Measurements from ENCODE around the gene TMEM221.

Gene TMEM221

DNA sequence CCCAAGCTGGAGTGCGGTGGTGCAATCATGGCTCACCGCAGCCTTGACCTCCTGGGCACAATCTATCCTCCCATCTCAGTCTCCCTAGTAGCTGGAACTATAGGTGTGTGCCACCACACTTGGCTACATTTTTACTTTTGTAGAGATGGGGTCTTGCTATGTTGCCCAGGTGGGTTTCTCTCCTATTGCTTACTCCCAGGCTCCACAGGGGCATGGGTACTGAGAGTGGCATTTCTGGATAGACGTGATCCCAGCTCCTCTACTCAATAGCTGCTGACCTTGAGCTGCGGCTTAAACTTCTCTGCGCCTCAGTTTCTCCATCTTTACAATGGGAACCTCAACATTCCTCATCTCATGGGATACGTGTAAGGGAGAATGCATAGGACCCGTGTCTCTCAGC lies 17.1 kb downstream of the TMEM221 start:
- H3K9me3 ChIP-seq (ENCODE audit: insufficient read depth, low read depth, low read length) = no peaks in the 10 kb centered on the region
- H3K27me3 ChIP-seq (ENCODE audit: insufficient read depth, low read length) = no peaks in the 10 kb centered on the region
- H3K9ac ChIP-seq (ENCODE audit: low read depth, low read length) = no peak overlapping the region
- H3K4me1 ChIP-seq (ENCODE audit: insufficient read depth, low read length) = no peaks in the 10 kb centered on the region
- H3K4me3 ChIP-seq (ENCODE audit: low read length) = no peak overlapping the region
- no peaks in the 10 kb centered on the region for H3K36me3 ChIP-seq (ENCODE audit: insufficient read depth, low read depth, low read length)
- no peak overlapping the region for H3K27ac ChIP-seq (ENCODE audit: low read length)

DNA sequence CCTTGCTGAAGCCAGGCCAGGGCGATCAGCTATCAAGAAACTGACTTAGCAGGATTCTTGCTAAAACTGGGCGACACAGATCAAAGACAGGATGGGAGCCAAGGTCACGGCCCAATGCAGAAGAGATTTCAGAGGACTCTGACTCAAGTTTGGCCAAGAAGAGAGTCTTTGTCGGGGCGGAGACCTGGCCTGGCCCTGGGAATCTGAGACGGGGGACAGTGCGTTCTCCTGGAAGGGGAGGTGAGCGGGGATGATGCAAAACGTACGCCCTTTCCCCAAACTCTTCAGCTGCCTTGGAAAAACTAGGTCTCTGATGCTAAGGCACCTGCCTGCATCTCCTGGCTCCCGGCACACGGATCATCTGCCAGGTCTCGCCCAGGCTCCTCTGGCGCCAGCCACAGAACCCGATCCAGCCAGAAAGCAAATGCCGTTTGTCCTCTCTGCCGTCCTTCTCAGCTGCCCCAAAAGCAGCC lies 18.8 kb downstream of the TMEM221 start:
- H3K4me1 ChIP-seq (ENCODE audit: insufficient read depth, low read length) = no peaks in the 10 kb centered on the region; the same call in 1 of the 2 replicates
- no peaks in the 10 kb centered on the region for H3K9me3 ChIP-seq (ENCODE audit: insufficient read depth, low read depth, low read length)
- no peak overlapping the region for H3K4me3 ChIP-seq (ENCODE audit: low read length)
- H3K36me3 ChIP-seq (ENCODE audit: insufficient read depth, low read depth, low read length) = no peaks in the 10 kb centered on the region
- no peak overlapping the region for H3K27ac ChIP-seq (ENCODE audit: low read length)
- no peaks in the 10 kb centered on the region for H3K27me3 ChIP-seq (ENCODE audit: insufficient read depth, low read length)
- no peak overlapping the region for H3K9ac ChIP-seq (ENCODE audit: low read depth, low read length)

DNA sequence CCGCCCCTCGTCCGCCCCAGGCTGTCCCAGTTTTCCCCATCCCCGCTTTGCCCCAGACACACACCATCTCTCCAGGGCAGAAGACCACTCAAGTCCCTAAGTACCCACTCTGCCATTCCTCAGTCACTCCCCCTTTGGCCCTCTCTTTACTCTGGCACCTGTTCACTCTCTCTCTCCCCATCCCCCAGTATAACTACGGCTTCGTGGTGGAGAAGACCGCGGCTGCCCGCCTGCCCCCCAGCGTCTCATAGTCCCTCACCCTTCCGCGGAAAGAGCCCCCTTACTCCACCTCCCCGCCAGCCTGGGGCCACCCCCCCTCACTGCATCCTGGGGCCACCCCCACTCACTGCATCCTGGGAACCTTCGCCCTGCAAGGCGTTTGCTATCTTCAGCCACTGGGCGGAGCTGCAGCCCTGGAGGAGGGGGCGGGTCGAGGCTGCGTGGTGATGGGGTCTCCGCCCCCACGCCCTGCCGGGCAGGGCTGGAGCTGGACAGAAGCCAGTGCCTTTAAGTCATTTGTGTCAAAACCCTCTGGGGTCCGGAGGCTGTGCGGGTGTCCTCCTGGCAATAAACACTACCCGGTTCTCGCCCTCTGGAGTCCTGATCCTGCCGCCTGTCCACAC lies 23.6 kb downstream of the TMEM221 start:
- H3K4me3 ChIP-seq (ENCODE audit: low read length) = peak overlapping the region; percentile 65; the same call in 1 of the 2 replicates
- H3K9ac ChIP-seq (ENCODE audit: low read depth, low read length) = peak overlapping the region; percentile 64; the same call in 1 of the 2 replicates
- H3K36me3 ChIP-seq (ENCODE audit: insufficient read depth, low read depth, low read length) = no peaks in the 10 kb centered on the region
- H3K4me1 ChIP-seq (ENCODE audit: insufficient read depth, low read length) = peaks cover 2% of the 10 kb centered on the region; the same call in 1 of the 2 replicates
- no peaks in the 10 kb centered on the region for H3K9me3 ChIP-seq (ENCODE audit: insufficient read depth, low read depth, low read length)
- H3K27ac ChIP-seq (ENCODE audit: low read length) = no peak overlapping the region
- H3K27me3 ChIP-seq (ENCODE audit: insufficient read depth, low read length) = peaks cover 3% of the 10 kb centered on the region; the same call in 1 of the 2 replicates

DNA sequence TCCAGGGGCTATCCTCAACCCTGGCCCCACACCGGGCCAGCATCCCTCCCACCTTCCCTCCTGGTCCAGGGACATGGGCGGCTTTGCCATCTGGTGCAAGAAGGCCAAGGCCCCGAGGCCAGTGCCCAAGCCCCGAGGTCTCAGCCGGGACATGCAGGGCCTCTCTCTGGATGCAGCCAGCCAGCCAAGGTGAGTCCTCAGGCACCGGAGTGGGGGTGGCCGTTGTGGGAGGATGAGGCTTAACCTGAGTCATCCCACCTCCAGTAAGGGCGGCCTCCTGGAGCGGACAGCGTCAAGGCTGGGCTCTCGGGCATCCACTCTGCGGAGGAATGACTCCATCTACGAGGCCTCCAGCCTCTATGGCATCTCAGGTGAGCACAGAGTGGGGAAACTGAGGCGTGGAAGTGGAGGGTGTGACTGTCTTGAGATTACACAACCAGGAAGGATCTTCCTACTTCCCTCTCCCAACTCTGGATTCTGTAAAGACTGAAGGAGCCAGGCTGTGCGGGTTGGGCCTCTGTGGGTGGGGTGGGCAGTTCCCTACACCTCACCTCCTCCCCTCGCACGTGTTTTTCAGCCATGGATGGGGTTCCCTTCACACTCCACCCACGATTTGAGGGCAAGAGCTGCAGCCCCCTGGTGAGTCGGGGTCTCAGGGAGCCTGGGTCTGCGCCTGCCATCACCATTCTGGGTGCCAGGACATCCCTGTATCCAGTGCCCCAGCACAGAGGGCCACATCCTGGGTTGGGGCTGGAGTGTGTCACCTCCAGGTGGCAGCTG lies 24.8 kb downstream of the TMEM221 start:
- Histone ChIP-seq H3K4me3 (ENCODE audit: low read length) (no peak overlapping the region), H3K4me1 (ENCODE audit: insufficient read depth, low read length) (peaks cover 8% of the 10 kb centered on the region; the same call in 1 of the 2 replicates), H3K9ac (ENCODE audit: low read depth, low read length) (no peak overlapping the region), H3K9me3 (ENCODE audit: insufficient read depth, low read depth, low read length) (no peaks in the 10 kb centered on the region), H3K36me3 (ENCODE audit: insufficient read depth, low read depth, low read length) (no peaks in the 10 kb centered on the region), H3K27ac (ENCODE audit: low read length) (no peak overlapping the region), H3K27me3 (ENCODE audit: insufficient read depth, low read length) (peaks cover 3% of the 10 kb centered on the region; the same call in 1 of the 2 replicates)

DNA sequence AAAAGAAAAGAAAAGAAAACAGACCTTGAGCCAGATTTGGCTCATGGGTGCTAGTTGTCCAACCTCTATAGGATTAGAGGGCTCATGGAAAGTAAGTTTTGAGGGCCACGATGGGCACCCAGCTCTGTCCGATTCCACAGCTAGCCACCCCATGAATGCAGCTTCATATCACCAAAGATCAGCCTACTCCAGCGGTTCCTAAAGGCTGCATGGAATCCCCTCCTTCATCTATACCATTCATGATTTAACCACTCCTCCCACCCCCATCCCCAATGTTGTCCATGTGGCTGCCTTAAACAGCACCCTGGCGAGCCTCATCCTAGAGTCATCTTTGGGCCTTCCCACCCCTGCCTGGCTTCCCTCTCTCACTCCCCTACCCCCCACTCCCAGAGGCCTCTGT lies 26.5 kb downstream of the TMEM221 start:
- Histone ChIP-seq H3K4me1 (ENCODE audit: insufficient read depth, low read length) (peaks cover 8% of the 10 kb centered on the region; the same call in 1 of the 2 replicates), H3K4me3 (ENCODE audit: low read length) (no peak overlapping the region), H3K9me3 (ENCODE audit: insufficient read depth, low read depth, low read length) (no peaks in the 10 kb centered on the region), H3K27me3 (ENCODE audit: insufficient read depth, low read length) (peaks cover 3% of the 10 kb centered on the region; the same call in 1 of the 2 replicates), H3K9ac (ENCODE audit: low read depth, low read length) (no peak overlapping the region), H3K27ac (ENCODE audit: low read length) (no peak overlapping the region), H3K36me3 (ENCODE audit: insufficient read depth, low read depth, low read length) (no peaks in the 10 kb centered on the region)

DNA sequence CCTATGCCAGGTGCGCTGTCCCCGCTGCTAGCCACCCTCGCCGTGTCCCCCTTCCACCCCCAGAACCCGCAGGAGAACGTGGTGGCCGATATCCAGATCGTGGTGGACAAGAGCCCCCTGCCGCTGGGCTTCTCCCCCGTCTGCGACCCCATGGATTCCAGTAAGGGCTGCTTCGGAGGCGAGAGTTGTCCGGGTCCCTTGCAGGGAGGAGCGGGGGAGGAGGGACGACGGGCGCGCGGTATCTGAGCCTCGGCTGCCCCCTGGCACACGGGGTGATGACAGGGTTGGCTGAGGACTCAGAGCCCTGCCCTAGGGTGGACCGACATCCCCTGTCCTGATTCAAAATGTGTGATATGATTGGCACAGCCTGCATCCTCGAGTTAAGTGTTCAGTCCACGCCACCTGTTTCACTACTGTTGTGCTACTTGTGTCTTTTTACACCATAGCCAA lies 28.0 kb downstream of the TMEM221 start:
- Histone ChIP-seq H3K9ac (ENCODE audit: low read depth, low read length) (peak overlapping the region; percentile 69; the same call in 1 of the 2 replicates), H3K4me1 (ENCODE audit: insufficient read depth, low read length) (peaks cover 10% of the 10 kb centered on the region; the same call in 1 of the 2 replicates), H3K27ac (ENCODE audit: low read length) (no peak overlapping the region), H3K27me3 (ENCODE audit: insufficient read depth, low read length) (peaks cover 3% of the 10 kb centered on the region; the same call in 1 of the 2 replicates), H3K9me3 (ENCODE audit: insufficient read depth, low read depth, low read length) (no peaks in the 10 kb centered on the region), H3K36me3 (ENCODE audit: insufficient read depth, low read depth, low read length) (no peaks in the 10 kb centered on the region), H3K4me3 (ENCODE audit: low read length) (peak overlapping the region; percentile 85)

DNA sequence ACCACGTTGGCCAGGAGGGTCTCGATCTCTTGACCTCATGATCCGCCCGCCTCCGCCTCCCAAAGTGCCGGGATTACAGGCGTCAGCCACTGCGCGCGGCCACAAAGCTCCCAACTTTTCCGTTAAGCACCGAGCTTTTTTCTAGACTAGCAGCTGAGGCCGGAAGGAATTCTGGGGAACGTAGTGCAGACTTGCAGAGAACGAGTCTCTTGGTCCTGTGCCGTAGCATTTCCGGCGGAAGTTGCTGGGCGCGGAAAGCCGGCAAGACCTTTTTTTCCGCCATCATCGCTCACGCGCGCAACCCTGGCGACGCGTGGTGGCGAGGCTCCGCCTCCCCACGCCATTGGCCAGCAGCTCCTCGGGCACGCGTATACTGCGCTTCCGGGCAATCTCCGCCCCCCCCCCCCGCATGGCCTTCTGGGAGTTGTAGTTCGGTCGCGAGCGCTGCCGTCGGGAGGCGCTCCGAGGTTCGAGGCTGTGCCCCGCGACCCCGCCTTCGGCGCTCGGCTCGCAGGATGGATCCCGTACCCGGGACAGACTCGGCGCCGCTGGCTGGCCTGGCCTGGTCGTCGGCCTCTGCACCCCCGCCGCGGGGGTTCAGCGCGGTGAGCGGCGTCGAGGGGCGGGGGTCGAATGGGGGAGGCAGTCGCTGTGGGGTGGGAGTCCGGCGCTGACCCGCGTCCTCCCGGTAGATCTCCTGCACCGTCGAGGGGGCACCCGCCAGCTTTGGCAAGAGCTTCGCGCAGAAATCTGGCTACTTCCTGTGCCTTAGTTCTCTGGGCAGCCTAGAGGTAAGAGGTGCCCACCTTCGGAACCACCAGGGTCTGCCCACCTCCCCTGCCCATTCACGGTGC lies 28.6 kb downstream of the TMEM221 start, which contains the start of gene MVB12A:
MVB12A (plus strand) TSS at position 427 of the 854 bp plus-strand sequence; CDS start at position 516, 89 bp downstream.
- no peaks in the 10 kb centered on the region for H3K36me3 ChIP-seq (ENCODE audit: insufficient read depth, low read depth, low read length)
- H3K27ac ChIP-seq (ENCODE audit: low read length) = no peak within 1 kb of the TSS
- H3K9ac ChIP-seq (ENCODE audit: low read depth, low read length) = peak within 1 kb of the TSS; percentile 70; the same call in 1 of the 2 replicates
- peaks cover 3% of the 10 kb centered on the region; the same call in 1 of the 2 replicates for H3K27me3 ChIP-seq (ENCODE audit: insufficient read depth, low read length)
- peak within 1 kb of the TSS; percentile 85 for H3K4me3 ChIP-seq (ENCODE audit: low read length)
- no peaks in the 10 kb centered on the region for H3K9me3 ChIP-seq (ENCODE audit: insufficient read depth, low read depth, low read length)
- H3K4me1 ChIP-seq (ENCODE audit: insufficient read depth, low read length) = peaks cover 13% of the 10 kb centered on the region; the same call in 1 of the 2 replicates

DNA sequence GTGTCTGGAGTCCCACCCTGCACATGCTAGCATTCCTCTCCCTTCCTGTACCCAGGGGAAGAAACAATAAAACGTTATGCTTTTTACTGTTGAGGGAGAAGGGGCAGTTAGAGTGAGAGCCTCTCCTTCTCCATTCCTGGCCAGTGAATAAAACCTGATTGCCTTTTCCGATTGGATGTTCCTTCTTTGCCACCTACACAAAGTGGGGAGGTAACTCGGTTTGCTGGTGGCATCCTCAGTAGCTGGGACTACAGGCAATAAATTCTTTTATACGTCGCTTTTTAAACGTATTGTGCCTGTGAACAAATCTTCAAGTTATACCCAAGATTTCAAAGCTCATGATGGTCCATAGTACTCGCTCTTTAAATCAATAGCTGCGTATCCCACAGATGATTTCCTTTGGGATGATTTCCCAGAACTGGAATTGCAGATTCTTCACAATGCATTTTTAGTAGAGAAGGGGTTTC lies 29.3 kb downstream of the TMEM221 start:
- no peaks in the 10 kb centered on the region for H3K9me3 ChIP-seq (ENCODE audit: insufficient read depth, low read depth, low read length)
- peak overlapping the region; percentile 62 for H3K4me3 ChIP-seq (ENCODE audit: low read length)
- H3K36me3 ChIP-seq (ENCODE audit: insufficient read depth, low read depth, low read length) = no peaks in the 10 kb centered on the region
- peak overlapping the region; percentile 70; the same call in 1 of the 2 replicates for H3K9ac ChIP-seq (ENCODE audit: low read depth, low read length)
- no peak overlapping the region for H3K27ac ChIP-seq (ENCODE audit: low read length)
- H3K27me3 ChIP-seq (ENCODE audit: insufficient read depth, low read length) = peaks cover 3% of the 10 kb centered on the region; the same call in 1 of the 2 replicates
- peaks cover 13% of the 10 kb centered on the region; the same call in 1 of the 2 replicates for H3K4me1 ChIP-seq (ENCODE audit: insufficient read depth, low read length)

DNA sequence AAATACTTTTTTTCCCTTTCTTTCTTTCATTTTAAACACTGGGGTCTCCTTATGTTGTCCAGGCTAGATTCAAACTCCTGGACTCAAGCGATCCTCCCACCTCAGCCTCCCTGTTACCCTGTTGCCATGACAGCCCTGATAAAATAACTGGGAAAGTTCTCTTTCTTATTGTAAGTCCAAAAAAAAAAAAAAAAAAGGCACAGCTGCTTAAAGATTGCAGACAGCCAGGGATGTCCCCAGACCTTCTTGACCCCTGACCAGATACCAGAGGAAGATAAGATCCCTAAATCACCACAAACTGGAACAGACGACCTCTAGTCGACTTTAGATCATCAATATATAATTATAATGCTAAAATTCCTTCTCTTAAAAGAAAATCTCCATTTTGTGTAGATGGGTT lies 29.8 kb downstream of the TMEM221 start:
- peak overlapping the region; percentile 62; the same call in 1 of the 2 replicates for H3K4me3 ChIP-seq (ENCODE audit: low read length)
- H3K9ac ChIP-seq (ENCODE audit: low read depth, low read length) = peak overlapping the region; percentile 70; the same call in 1 of the 2 replicates
- no peaks in the 10 kb centered on the region for H3K36me3 ChIP-seq (ENCODE audit: insufficient read depth, low read depth, low read length)
- H3K4me1 ChIP-seq (ENCODE audit: insufficient read depth, low read length) = peaks cover 13% of the 10 kb centered on the region; the same call in 1 of the 2 replicates
- no peak overlapping the region for H3K27ac ChIP-seq (ENCODE audit: low read length)
- no peaks in the 10 kb centered on the region for H3K9me3 ChIP-seq (ENCODE audit: insufficient read depth, low read depth, low read length)
- H3K27me3 ChIP-seq (ENCODE audit: insufficient read depth, low read length) = peaks cover 3% of the 10 kb centered on the region; the same call in 1 of the 2 replicates

DNA sequence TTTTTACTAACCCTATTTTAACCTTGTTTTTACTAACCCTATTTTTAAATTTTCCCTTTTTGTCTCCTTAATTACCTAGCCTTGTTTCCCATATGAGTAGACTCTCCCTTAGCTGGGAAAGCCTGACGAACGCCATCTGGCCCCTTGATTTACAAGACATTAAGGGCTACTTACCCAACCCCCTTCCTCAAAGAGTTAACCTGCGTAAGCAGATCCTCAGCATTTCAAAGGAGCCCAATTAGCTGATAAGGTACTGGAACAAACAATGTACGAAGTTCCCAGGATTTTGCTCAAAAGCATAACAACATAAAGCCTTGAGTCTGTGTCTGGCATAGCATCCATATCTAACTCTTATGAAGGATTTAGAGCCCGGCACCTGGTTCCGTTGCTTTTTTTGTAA lies 33.3 kb downstream of the TMEM221 start:
- peak overlapping the region; percentile 62 for H3K4me3 ChIP-seq (ENCODE audit: low read length)
- H3K36me3 ChIP-seq (ENCODE audit: insufficient read depth, low read depth, low read length) = no peaks in the 10 kb centered on the region
- peak overlapping the region; percentile 71; the same call in 1 of the 2 replicates for H3K9ac ChIP-seq (ENCODE audit: low read depth, low read length)
- peaks cover 11% of the 10 kb centered on the region; the same call in 1 of the 2 replicates for H3K4me1 ChIP-seq (ENCODE audit: insufficient read depth, low read length)
- H3K9me3 ChIP-seq (ENCODE audit: insufficient read depth, low read depth, low read length) = no peaks in the 10 kb centered on the region
- H3K27me3 ChIP-seq (ENCODE audit: insufficient read depth, low read length) = no peaks in the 10 kb centered on the region; the same call in 1 of the 2 replicates
- no peak overlapping the region for H3K27ac ChIP-seq (ENCODE audit: low read length)
